Activated T-cell treated with anti-CD3 and anti-CD28 coated beads, Interleukin-2, amount 50 U/mL, for 48 hours (primary cell): ENCODE results near the gene ADGRB3.

ENCODE experiments used
- DNase-seq, 2 experiments: peaks; one replicate each; pipeline ENCODE4 v3.0.0-alpha.2; 2020

Gene ADGRB3

DNA sequence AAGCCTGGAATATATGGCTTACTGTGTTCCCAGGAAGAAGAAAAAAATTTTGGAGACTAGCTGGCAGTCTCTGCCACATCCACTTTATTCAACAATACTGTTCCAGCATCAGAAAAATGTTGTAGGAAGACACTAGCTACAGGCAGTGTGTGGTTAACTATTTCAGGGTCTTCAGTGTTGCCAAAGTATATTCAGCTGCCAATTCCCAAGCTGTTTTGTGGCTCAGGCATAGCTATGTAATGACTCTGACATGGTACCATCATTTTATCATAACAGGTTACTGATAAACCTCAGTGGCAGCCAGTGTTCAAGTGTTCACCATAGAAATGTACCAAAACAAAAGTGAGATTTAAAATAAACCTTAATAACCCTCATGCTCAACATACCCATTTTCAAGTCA is 503.1 kb downstream of the ADGRB3 start:
- no peak for DNase-seq

DNA sequence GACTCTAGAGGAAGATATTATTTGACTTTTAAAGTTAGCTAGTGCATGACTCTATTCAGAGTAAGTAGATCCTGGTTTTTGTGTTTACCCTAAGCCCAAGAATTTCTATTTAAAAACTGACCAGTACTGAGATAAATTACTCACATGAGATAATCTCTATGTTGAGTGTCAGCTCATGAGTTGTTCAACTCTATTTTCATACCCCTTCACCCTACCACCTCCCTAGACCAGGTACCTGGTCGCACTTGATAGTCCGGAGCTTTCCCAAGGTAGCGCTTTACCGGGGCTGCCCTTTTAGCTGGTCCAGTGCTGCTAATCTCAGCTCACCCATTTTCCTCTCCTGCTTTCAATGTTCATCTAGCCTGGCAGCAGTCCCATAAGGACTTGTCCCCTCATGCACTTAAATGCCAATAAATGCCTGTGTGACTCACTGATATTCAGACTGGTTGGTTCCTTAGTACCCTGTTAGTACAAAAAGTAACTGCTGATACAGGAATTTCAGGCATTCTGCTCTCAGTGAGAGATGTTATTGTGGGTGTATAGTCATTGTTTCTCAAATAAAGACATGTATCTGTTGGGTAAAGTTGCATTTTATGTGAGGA is 503.9 kb downstream of the ADGRB3 start:
- DNase-seq = no peak

- no peak for DNase-seq
Measured at GRCh38 chr6:69145062-69145461, 510.0 kb downstream of the ADGRB3 start.

DNA sequence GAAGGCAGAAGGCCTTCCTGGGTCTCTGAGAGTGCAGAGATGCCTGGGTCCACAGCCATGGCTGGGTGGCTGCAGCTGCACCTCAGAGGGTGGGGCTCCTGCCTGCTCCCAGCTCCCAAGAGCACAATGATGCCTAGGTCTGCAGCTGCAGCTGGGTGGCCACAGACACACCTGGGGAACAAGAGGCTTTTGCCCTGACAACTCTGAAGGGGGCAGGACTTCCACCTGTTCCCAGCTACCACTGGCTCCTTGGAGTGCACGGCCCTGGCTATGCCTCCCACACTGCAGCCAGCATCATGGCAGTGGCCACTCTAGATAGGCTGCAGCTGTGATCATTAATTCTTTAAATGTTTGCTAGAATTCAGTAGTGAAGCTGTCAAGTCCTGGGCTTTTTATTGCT is 511.3 kb downstream of the ADGRB3 start:
- DNase-seq = no peak

DNA sequence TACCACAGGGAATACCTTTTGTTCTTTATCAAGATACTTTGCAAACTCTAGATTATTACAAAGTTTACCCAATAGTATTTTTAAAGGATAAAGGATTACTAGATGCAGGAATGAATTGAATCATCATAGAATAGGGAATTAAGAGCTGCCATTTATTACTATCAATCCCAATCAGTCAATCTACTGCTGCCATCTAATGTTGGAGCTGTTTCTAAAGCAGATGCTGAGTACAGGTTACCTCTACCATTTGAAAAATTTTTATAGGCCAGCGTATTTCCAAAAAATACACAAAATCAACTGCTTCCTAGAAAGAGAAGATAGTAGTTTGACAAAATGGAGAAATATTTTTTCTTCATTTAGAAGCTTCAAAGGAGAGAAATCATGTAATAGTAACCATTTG is 520.4 kb downstream of the ADGRB3 start:
- DNase-seq = no peak

GRCh38 chr6:69162811-69163210 is 527.7 kb downstream of the ADGRB3 start:
- DNase-seq = no peak

- no peak for DNase-seq
Measured at GRCh38 chr6:69164564-69165229, 529.6 kb downstream of the ADGRB3 start.

DNA sequence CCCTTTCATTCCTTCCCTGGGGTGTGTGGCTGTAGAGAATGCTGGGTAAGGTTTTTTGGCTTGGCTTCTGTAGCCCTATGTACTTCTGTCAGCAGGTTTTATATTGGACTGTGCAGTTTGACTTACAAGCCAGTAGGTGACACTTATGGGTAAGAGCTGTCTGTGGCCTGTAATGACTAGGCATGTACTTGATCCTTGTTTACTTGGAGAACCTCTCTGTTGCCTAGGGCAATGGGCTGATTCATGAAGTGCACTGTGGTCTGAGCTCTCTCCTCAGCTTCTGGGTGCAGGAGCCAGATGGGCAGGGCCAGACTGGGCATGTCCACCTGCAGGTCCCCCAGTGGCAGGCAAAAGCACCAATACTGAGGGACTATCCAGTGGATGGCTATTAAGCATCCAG is 544.6 kb downstream of the ADGRB3 start:
- no peak for DNase-seq

- no peak for DNase-seq
Measured at GRCh38 chr6:69180361-69181067, 545.4 kb downstream of the ADGRB3 start.

- no peak for DNase-seq
Measured at GRCh38 chr6:69181964-69182363, 546.9 kb downstream of the ADGRB3 start.

DNA sequence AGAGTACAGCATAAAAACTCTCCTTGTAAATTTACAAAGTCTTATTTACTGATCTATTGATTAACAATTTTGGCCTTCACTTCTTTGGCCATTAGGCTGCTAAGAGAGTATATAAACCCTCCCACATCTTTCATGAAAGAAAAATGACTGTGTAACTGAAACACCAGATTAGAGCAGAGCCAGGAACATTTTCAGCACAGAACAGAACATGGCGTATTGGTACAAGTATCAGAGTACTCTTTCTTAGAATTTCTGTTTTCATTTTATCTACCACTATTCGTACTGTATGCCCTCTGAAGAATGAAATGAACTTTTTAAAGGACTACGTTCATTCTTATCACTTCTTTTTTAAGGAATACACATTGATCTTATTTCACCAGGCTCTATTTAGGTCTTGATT is 550.2 kb downstream of the ADGRB3 start:
- DNase-seq = no peak

DNA sequence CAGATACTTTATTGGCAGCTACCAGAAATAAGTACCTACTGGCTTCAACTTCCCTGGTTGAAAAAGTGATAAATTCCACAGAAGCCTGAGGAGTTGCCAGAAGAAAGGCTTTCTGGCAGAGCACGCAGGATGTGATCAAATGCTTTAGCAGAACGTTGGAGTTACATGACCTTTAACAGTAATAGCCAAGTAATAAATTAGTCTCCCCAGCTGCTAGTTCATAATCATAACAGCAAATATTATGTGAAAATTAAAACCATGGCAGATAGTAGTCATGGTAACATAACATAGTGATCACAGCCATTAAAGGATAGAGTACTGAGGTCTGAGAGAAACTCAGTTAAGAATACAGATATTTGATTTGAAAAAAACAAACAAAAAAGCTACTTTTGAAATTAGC is 567.7 kb downstream of the ADGRB3 start:
- DNase-seq = no peak

DNA sequence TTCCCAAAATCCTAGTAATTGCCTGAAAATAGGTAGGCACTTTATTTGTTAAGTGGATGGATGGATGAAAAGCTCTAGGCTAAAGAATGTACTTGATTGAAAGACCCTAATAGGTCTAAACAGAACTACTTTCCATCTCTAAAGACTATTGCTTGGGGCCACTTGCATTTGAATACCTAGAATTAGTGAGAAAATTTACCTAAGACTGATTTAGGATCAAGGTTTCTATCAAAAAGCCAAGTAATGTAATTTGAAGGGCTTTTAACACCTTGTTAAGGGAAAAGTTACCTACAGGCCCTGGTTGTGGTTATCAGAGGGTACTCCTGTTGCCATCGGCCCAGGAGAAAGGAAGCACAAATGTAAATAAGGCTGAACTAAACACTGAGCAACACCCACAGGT is 581.0 kb downstream of the ADGRB3 start:
- DNase-seq = no peak

GRCh38 chr6:69217343-69217742 is 582.3 kb downstream of the ADGRB3 start:
- no peak for DNase-seq

GRCh38 chr6:69220375-69220774 is 585.3 kb downstream of the ADGRB3 start:
- no peak for DNase-seq

DNA sequence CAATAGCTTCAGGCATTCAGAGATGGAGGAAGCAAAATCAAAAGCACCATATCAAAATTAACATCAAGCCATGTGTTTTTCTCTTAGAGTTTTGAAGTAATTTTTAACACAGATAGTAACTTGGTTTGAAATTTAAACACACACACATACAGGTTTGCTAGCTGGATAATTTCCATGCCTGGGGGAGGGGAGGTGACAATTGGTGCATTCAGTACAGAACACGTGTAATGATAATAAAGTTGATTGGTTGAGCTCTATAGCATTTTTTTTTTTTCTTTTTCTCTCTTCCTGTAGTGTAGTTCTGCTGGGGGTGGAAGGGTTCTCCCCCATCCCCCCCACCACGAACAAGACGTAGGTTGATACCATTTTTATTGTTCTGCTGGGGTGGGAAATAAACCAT is 596.9 kb downstream of the ADGRB3 start:
- no peak for DNase-seq

- no peak for DNase-seq
Measured at GRCh38 chr6:69232496-69232895, 597.4 kb downstream of the ADGRB3 start.

DNA sequence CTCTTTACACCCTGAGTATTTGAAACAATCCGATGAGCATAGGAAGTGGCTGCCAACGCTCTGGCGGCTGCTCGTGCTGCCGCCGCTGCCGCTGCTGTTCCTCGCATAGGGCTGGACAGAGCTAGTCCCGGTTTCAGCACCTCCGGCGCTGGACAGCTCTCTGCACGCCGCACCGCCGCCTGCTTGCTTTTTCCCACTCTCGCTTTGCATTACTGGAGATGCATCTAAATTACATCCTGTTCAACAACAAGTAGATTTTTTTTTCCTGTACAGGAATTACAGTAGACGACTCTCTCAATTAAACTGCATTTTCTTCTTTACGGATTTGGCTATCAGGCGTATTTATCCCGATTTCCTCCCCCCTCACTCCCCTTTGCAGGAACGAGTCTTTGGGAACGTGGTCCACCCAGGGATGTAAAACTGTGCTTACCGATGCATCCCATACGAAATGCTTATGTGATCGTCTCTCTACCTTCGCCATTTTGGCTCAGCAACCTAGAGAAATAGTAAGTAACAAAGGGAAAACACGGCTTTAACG is 597.9 kb downstream of the ADGRB3 start:
- DNase-seq = peak; percentile 43 to 59

GRCh38 chr6:69238067-69238466 is 603.0 kb downstream of the ADGRB3 start:
- DNase-seq = no peak

DNA sequence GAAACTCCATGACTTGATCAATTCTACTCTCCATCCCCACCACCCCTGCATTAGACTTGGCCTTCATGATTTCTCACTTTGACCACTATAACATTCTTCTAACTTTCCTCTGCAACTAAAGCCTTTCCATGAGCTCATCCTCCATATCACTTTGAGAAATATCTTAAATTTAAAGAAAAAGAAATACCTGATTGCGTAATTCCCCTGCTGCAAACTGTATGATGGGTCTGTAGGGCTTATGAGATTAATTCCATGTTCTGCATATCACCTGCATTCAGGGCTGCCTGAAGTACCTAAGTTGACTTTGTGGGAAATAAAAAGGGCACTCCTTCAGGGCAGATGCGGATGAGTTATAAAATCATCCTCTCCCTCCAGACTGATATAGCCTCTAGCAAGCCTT is 611.9 kb downstream of the ADGRB3 start:
- DNase-seq = no peak

- DNase-seq = no peak
Measured at GRCh38 chr6:69261010-69261409, 625.9 kb downstream of the ADGRB3 start.

DNA sequence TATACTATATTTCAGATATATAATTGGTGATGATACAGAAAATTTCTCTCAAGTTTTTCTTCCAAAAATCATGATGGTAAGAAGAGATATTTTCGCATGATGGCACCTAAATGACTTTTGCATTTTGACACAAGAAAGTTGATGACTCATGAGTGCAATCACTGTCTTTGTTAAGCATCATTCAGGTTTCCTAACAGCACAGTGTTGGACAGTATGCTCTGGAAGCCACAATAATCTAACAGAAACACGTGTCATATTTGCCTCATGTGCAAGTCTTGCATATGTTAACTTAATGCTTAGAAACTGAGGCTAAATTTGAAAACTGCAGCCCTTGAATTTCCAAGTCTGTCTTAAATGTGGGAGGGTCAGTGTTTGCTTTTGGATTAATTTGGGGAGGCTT is 628.2 kb downstream of the ADGRB3 start:
- DNase-seq = no peak

- DNase-seq = no peak
Measured at GRCh38 chr6:69265090-69265489, 630.0 kb downstream of the ADGRB3 start.

- no peak for DNase-seq
Measured at GRCh38 chr6:69265706-69266105, 630.6 kb downstream of the ADGRB3 start.
